NCI-H2196 treated with DMSO at 0.1 percent for 48 hours (cell line): Measurements from ENCODE around the gene BEST2.
"Not testable (repeated sequence)": the region's sequence is repeated elsewhere in the genome, so short reads cannot be mapped to it uniquely, and the experiment has no call there.

Experiments
- DNase-seq: peaks from one replicate; lab custom pipeline; 2025; ENCODE audit not compliant: unreplicated experiment; lab: John Stamatoyannopoulos, UW

Gene BEST2

GRCh38 chr19:12751635-12752034 lies at the start of gene BEST2:
Gene BEST2 (plus strand): TSS chr19:12751791. CDS start chr19:12752593, 802 bp downstream.
- no peak for DNase-seq

GRCh38 chr19:12703046-12703445 lies 48.5 kb upstream of the BEST2 start:
- DNase-seq = peak; percentile 24

GRCh38 chr19:12705169-12705568 lies 46.4 kb upstream of the BEST2 start:
- DNase-seq = no peak

- no peak for DNase-seq
These were observed 45.8 kb upstream of the BEST2 start for GRCh38 chr19:12705654-12706331.

- no peak for DNase-seq
These were observed 45.3 kb upstream of the BEST2 start for GRCh38 chr19:12706332-12706718.

- no peak for DNase-seq
These were observed 43.0 kb upstream of the BEST2 start for GRCh38 chr19:12708641-12709040.

GRCh38 chr19:12711187-12711586 lies 40.4 kb upstream of the BEST2 start:
- no peak for DNase-seq

- not testable (repeated sequence) for DNase-seq
These were observed 39.5 kb upstream of the BEST2 start for GRCh38 chr19:12712077-12712476.

GRCh38 chr19:12713304-12713703 lies 38.3 kb upstream of the BEST2 start:
- DNase-seq = not testable (repeated sequence)

GRCh38 chr19:12715102-12715501 lies 36.5 kb upstream of the BEST2 start:
- DNase-seq = no peak

GRCh38 chr19:12715929-12716328 lies 35.7 kb upstream of the BEST2 start:
- DNase-seq = no peak

- DNase-seq = no peak
These were observed 31.3 kb upstream of the BEST2 start for GRCh38 chr19:12720296-12720695.

GRCh38 chr19:12720851-12721655 lies 30.5 kb upstream of the BEST2 start:
- DNase-seq = no peak

- DNase-seq = no peak
These were observed 29.7 kb upstream of the BEST2 start for GRCh38 chr19:12721656-12722565.

- DNase-seq = peak; percentile 92
These were observed 28.8 kb upstream of the BEST2 start for GRCh38 chr19:12722566-12723380.

GRCh38 chr19:12723381-12723640 lies 28.3 kb upstream of the BEST2 start:
- DNase-seq = no peak

- peak; percentile 69 for DNase-seq
These were observed 27.8 kb upstream of the BEST2 start, which contains the start of gene TNPO2 for GRCh38 chr19:12723641-12724426. Gene TNPO2 (minus strand): TSS chr19:12723932. CDS start chr19:12720977, 2,955 bp downstream.

- DNase-seq = not testable (repeated sequence)
These were observed 26.0 kb upstream of the BEST2 start for GRCh38 chr19:12725612-12726011.

GRCh38 chr19:12726988-12727316 lies 24.6 kb upstream of the BEST2 start:
- no peak for DNase-seq
